Calu3 (cell line): ENCODE measurements around the gene ZNF8. TPM values are rescaled to one million over a fixed set of nuclear protein-coding genes. Genes with fewer than 3 reads are reported as not detected.

ENCODE experiments used
- BruUV-seq: library from RNA; stranded (reverse); fragments of 400-500 nt; replicated peaks from 2 replicates; lab custom pipeline; 2021; lab: Mats Ljungman, UMichigan
- CTCF ChIA-PET: fragments of 300-600 bp; sonication (Branson Sonifier 250); formaldehyde crosslinking; loops from one replicate; lab custom pipeline; 2022; ENCODE audit warnings: antibody characterized with exemption; lab: Charles Lee
- DNase-seq: peaks from one replicate; pipeline ENCODE4 v3.0.0; 2022
- H3K27ac Mint-ChIP-seq: one replicate; pipeline ENCODE4 v1.8.0; 2022; ENCODE audit warnings: mixed read lengths; ENCODE audit not compliant: unreplicated experiment
- H3K27me3 Mint-ChIP-seq: one replicate; pipeline ENCODE4 v1.8.0; 2022; ENCODE audit warnings: mixed read lengths; ENCODE audit not compliant: unreplicated experiment
- H3K36me3 Mint-ChIP-seq: one replicate; pipeline ENCODE4 v1.8.0; 2022; ENCODE audit warnings: mild to moderate bottlenecking, moderate library complexity, mixed read lengths; ENCODE audit not compliant: insufficient read depth, unreplicated experiment
- H3K4me1 Mint-ChIP-seq: one replicate; pipeline ENCODE4 v1.8.0; 2022; ENCODE audit warnings: mild to moderate bottlenecking, low read depth, mixed read lengths; ENCODE audit not compliant: unreplicated experiment
- H3K4me3 Mint-ChIP-seq: one replicate; pipeline ENCODE4 v1.8.0; 2022; ENCODE audit warnings: mild to moderate bottlenecking, low read depth, moderate library complexity, mixed read lengths; ENCODE audit not compliant: unreplicated experiment
- H3K9me3 Mint-ChIP-seq: one replicate; pipeline ENCODE4 v1.8.0; 2022; ENCODE audit warnings: low read depth, mixed read lengths; ENCODE audit not compliant: unreplicated experiment
- CTCF ChIP-seq: fragments of 200-600 bp; IDR thresholded peaks from one replicate; pipeline ENCODE4 v1.8.0; 2022; ENCODE audit warnings: antibody characterized with exemption; ENCODE audit not compliant: unreplicated experiment
- intact Hi-C: fragments of 100-400 bp; cut with micrococcal nuclease; formaldehyde crosslinking; loops from one replicate; pipeline ENCODE4 v1.10.0; 2022; ENCODE audit not compliant: unreplicated experiment
- total RNA-seq: library from RNA; stranded (reverse); gene quantifications from 2 replicates; pipeline ENCODE4 v1.2.3, GENCODE V29; 2022

ZNF8 gene
- total RNA-seq, 1 experiment from 2014 or later: 12.1 TPM

- CTCF ChIA-PET: no interaction called here
These were observed 16.5 kb upstream of the ZNF8 start for GRCh38 chr19:58261968-58262921.

GRCh38 chr19:58262922-58263296, 15.8 kb upstream of the ZNF8 start:
- peaks cover 26% of the 10 kb centered on the region for H3K9me3 Mint-ChIP-seq
- no peaks in the 10 kb centered on the region for H3K4me1 Mint-ChIP-seq
- no peak for TF ChIP-seq CTCF
- H3K36me3 Mint-ChIP-seq: peaks cover 85% of the 10 kb centered on the region
- no peak overlapping the region for H3K4me3 Mint-ChIP-seq
- intact Hi-C loops: no loop called here
- DNase-seq: no peak
- CTCF ChIA-PET: interaction anchor here (0.5 kb wide), 1 partner anchor 699 kb away, joined by 3 read pairs; no protein-coding TSS in a partner anchor
- H3K27me3 Mint-ChIP-seq: no peaks in the 10 kb centered on the region
- peak overlapping the region; percentile 61 for H3K27ac Mint-ChIP-seq
- TSS peak; percentile 53 for BruUV-seq

More at GRCh38 chr19:58261968-58262921, 16.5 kb upstream of the ZNF8 start:
- H3K27ac Mint-ChIP-seq: peak overlapping the region; percentile 61
- H3K4me3 Mint-ChIP-seq: no peak overlapping the region
- H3K27me3 Mint-ChIP-seq: no peaks in the 10 kb centered on the region
- intact Hi-C loops: no loop called here
- TF ChIP-seq CTCF: no peak
- H3K4me1 Mint-ChIP-seq: no peaks in the 10 kb centered on the region
- DNase-seq: no peak
- peaks cover 33% of the 10 kb centered on the region for H3K9me3 Mint-ChIP-seq
- no TSS peak for BruUV-seq
- H3K36me3 Mint-ChIP-seq: peaks cover 91% of the 10 kb centered on the region

- Mint-ChIP-seq H3K27ac (no peak overlapping the region), H3K4me3 (no peak overlapping the region), H3K27me3 (no peaks in the 10 kb centered on the region), H3K9me3 (peaks cover 18% of the 10 kb centered on the region), H3K36me3 (peaks cover 75% of the 10 kb centered on the region), H3K4me1 (no peaks in the 10 kb centered on the region)
- TF ChIP-seq CTCF: no peak
- CTCF ChIA-PET: no interaction called here
- intact Hi-C loops: no loop called here
- DNase-seq: no peak
- no TSS peak for BruUV-seq
These were observed 13.7 kb upstream of the ZNF8 start for GRCh38 chr19:58265100-58265499.

GRCh38 chr19:58268344-58268743, 10.4 kb upstream of the ZNF8 start:
- no peaks in the 10 kb centered on the region for H3K4me1 Mint-ChIP-seq
- intact Hi-C loops: no loop called here
- no peaks in the 10 kb centered on the region for H3K27me3 Mint-ChIP-seq
- no peak for DNase-seq
- H3K27ac Mint-ChIP-seq: no peak overlapping the region
- BruUV-seq: no TSS peak
- peaks cover 10% of the 10 kb centered on the region for H3K9me3 Mint-ChIP-seq
- CTCF ChIA-PET: no interaction called here
- H3K4me3 Mint-ChIP-seq: no peak overlapping the region
- peaks cover 77% of the 10 kb centered on the region for H3K36me3 Mint-ChIP-seq
- no peak for TF ChIP-seq CTCF
